NCI-H128 (cell line): ENCODE results near the gene EFNA2.
A peak's percentile ranks its signal among the peaks of the same experiment; 100 is the strongest.

ENCODE experiments used
- DNase-seq: peaks from one replicate; lab custom pipeline; 2025; ENCODE audit not compliant: unreplicated experiment; lab: John Stamatoyannopoulos, UW

EFNA2 gene

GRCh38 chr19:1271528-1272422 lies 13.9 kb upstream of the EFNA2 start:
- DNase-seq, result no peak

GRCh38 chr19:1272423-1273262 lies 13.0 kb upstream of the EFNA2 start:
- no peak for DNase-seq

GRCh38 chr19:1273263-1274041 lies 12.2 kb upstream of the EFNA2 start:
- DNase-seq, result no peak

GRCh38 chr19:1274081-1274851 lies 11.4 kb upstream of the EFNA2 start:
- no peak for DNase-seq

- no peak for DNase-seq
These were observed 10.8 kb upstream of the EFNA2 start for GRCh38 chr19:1274852-1275259.

GRCh38 chr19:1275260-1275975 lies 10.3 kb upstream of the EFNA2 start, which contains the start of gene FAM174C:
Gene FAM174C, plus strand, starts transcription at chr19:1275530. Its CDS starts 20 bp downstream, at chr19:1275550.
- DNase-seq, result peak; percentile 92

GRCh38 chr19:1275976-1276627 lies 9.6 kb upstream of the EFNA2 start:
- no peak for DNase-seq

- no peak for DNase-seq
These were observed 9.0 kb upstream of the EFNA2 start for GRCh38 chr19:1276628-1277022.

GRCh38 chr19:1277061-1277460 lies 8.6 kb upstream of the EFNA2 start:
- no peak for DNase-seq

- DNase-seq, result no peak
These were observed 7.6 kb upstream of the EFNA2 start for GRCh38 chr19:1278074-1278473.

GRCh38 chr19:1278713-1279660 lies 6.7 kb upstream of the EFNA2 start:
- DNase-seq, result no peak

- DNase-seq, result peak; percentile 39
These were observed 5.8 kb upstream of the EFNA2 start for GRCh38 chr19:1279782-1280341.

GRCh38 chr19:1280636-1281568 lies 4.8 kb upstream of the EFNA2 start:
- DNase-seq, result no peak

- no peak for DNase-seq
These were observed 3.9 kb upstream of the EFNA2 start for GRCh38 chr19:1281569-1282287.

- DNase-seq, result no peak
These were observed 3.0 kb upstream of the EFNA2 start for GRCh38 chr19:1282588-1283206.
